Lower leg skin (tissue), 3 donors: Measurements from ENCODE around the gene MVB12B.

Experiments used
- CTCF ChIP-seq, 3 donors: fragments of 450-650 bp; IDR thresholded peaks; one replicate each; pipeline ENCODE4 v1.5.1; 2016; ENCODE audit warnings: antibody characterized with exemption in 3 of 3, mild to moderate bottlenecking in 3 of 3, moderate library complexity in 2 of 3
- POLR2A ChIP-seq, 2 donors: fragments of 450-650 bp; IDR thresholded peaks; one replicate each; pipeline ENCODE4 v1.6.1; 2016 to 2017; ENCODE audit warnings: antibody characterized with exemption in 2 of 2, mild to moderate bottlenecking in 1 of 2, moderate library complexity in 1 of 2

GRCh38 chr9:126415741-126416370, 89.2 kb downstream of the MVB12B start:
- no peak for TF ChIP-seq CTCF (IDR thresholded peaks at IDR 0.05)
- no peak for TF ChIP-seq POLR2A (IDR thresholded peaks at IDR 0.05)
